Fibroblast of pulmonary artery (primary cell): ENCODE data around the gene USB1.
A peak's percentile ranks its signal among the peaks of the same experiment; 100 is the strongest.

Experiments used
- DNase-seq: peaks from one replicate; pipeline ENCODE4 v3.0.0-alpha.2; 2010; ENCODE audit warnings: low read depth
- H3K4me3 ChIP-seq: replicated peaks from 2 replicates; pipeline ENCODE4 v1.5.1; 2011; ENCODE audit warnings: low read depth, mild to moderate bottlenecking, control low read depth, low read length, moderate library complexity
- CTCF ChIP-seq: IDR thresholded peaks from 2 replicates; pipeline ENCODE4 v1.5.1; 2011; ENCODE audit warnings: mild to moderate bottlenecking, control low read depth, low read length, inconsistent platforms; ENCODE audit errors: missing control alignments

Gene USB1

GRCh38 chr16:58021661-58022551, 20.7 kb downstream of the USB1 start:
- DNase-seq = peak; percentile 38
- no peak overlapping the region for H3K4me3 ChIP-seq
- no peak for TF ChIP-seq CTCF

- DNase-seq = peak; percentile 68
- no peak for TF ChIP-seq CTCF
- H3K4me3 ChIP-seq = no peak overlapping the region
These were observed 21.6 kb downstream of the USB1 start for GRCh38 chr16:58022601-58023371.

GRCh38 chr16:58024486-58025350, 23.5 kb downstream of the USB1 start:
- H3K4me3 ChIP-seq = peak overlapping the region; percentile 57
- DNase-seq = no peak
- no peak for TF ChIP-seq CTCF

DNA sequence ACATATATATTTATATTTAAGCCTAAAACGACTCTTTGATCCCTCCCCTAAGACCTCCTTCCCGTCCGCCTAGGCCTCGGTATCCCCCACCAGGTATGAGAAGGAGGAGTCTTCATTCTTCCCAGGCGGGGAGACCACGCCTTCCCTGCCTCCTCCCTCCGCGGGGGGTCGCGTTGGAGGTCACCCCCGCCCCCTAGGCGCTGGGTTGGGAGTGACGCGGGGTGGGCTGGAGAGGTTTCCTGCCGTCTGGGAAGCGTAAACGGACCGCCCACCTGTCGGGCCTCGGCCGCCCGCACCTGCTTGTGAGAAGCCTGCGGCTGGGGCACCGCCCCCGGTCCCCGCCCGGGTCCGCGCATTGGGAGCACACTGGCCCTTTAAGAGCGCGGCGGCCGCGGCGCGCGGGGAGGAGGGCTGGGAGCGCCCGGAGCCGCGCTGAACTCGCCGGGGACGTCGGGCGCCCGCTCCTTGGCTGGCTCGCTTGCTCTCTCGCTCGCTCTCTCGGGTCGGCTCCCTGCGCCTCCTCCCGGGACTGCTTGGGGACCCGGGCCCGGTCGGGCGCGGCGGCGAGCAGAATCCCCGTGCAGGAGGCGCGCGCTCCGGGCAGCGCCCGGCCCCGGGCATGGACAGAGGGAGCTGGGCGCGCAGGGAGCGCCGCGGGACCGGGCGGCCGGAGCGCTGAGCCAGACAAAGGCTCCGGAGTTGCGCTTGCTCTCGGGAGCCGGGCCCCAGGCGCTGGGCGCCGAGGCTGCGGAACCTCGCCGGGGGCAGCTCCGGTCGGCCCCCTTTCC, 24.3 kb downstream of the USB1 start, which contains the start of gene MMP15:
Gene MMP15, plus strand, starts transcription at position 404 of the 788 bp plus-strand sequence. CDS start 597 bp downstream, outside the sequence.
- DNase-seq = peak; percentile 54
- TF ChIP-seq CTCF = no peak
- peak within 1 kb of the TSS; percentile 57 for H3K4me3 ChIP-seq

DNA sequence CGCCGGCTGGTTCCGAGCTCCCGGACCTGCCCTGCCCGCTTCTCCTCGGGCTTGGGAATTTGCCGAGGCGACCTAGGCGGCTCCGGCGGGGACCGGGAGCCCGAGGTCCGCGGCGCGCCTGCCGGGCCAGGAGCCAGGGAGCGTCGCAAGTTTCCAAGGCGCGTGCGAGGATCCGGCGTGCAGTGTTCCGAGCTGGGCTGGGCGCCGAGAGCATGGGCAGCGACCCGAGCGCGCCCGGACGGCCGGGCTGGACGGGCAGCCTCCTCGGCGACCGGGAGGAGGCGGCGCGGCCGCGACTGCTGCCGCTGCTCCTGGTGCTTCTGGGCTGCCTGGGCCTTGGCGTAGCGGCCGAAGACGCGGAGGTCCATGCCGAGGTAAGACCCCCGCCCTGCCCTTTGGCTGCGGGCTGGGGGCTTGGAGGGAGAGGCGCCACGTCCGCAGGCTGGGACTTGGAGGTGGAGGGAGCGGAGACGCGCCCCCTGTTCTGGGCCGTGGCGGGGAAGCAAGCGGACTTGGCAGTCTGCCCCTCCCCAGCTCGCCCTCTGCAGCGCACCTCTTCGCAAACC, 25.0 kb downstream of the USB1 start:
- DNase-seq = peak; percentile 43
- peak overlapping the region; percentile 57 for H3K4me3 ChIP-seq
- no peak for TF ChIP-seq CTCF
